ENCODE results near the gene SCGB3A2.
"Not testable (repeated sequence)": the region's sequence is repeated elsewhere in the genome, so short reads cannot be mapped to it uniquely, and the experiment has no call there.

- not testable (repeated sequence) for TF ChIP-seq CTCF (optimal IDR thresholded peaks at IDR 0.05 in 1 of 3, IDR thresholded peaks at IDR 0.05 in 1 of 3, conservative IDR thresholded peaks at IDR 0.05 in 1 of 3; ENCODE audit: extremely low read depth in 1 of 3, insufficient read depth in 2 of 3, low read length in 3 of 3); EZH2 (IDR thresholded peaks at IDR 0.05; ENCODE audit: low read length)
Observed at GRCh38 chr5:147872744-147873435, 5.6 kb upstream of the SCGB3A2 start.
